RWPE2 (cell line): Measurements from ENCODE around the gene CLEC17A.
"Not testable (repeated sequence)": the region's sequence is repeated elsewhere in the genome, so short reads cannot be mapped to it uniquely, and the experiment has no call there.

ENCODE experiments used
- ATAC-seq: fragments of 200-7000 bp; cut with Tn5 transposase; 3 replicates; pipeline ENCODE4 v1.9.1; 2021; ENCODE audit warnings: low read depth
- DNase-seq: peaks from one replicate; pipeline ENCODE4 v3.0.0-alpha.2; 2020; ENCODE audit warnings: low spot score
- H3K27ac ChIP-seq: fragments of 450-650 bp; 2 replicates; pipeline ENCODE4 v1.5.1; 2017; ENCODE audit warnings: mild to moderate bottlenecking; ENCODE audit not compliant: poor library complexity, severe bottlenecking
- H3K27me3 ChIP-seq: fragments of 250-450 bp; sonication (Bioruptor Pico); 2 replicates; pipeline ENCODE4 v1.5.1; 2021; ENCODE audit warnings: mild to moderate bottlenecking, moderate library complexity; ENCODE audit not compliant: insufficient read depth, poor library complexity, severe bottlenecking
- H3K36me3 ChIP-seq: fragments of 250-450 bp; sonication (Bioruptor Pico); 2 replicates; pipeline ENCODE4 v1.5.1; 2020; ENCODE audit warnings: low read depth, mild to moderate bottlenecking, moderate library complexity
- H3K4me1 ChIP-seq: fragments of 250-450 bp; sonication (Bioruptor Pico); 2 replicates; pipeline ENCODE4 v1.5.1; 2021; ENCODE audit warnings: mild to moderate bottlenecking, moderate library complexity; ENCODE audit not compliant: insufficient read depth, poor library complexity, severe bottlenecking
- H3K4me3 ChIP-seq: fragments of 250-450 bp; sonication (Bioruptor Pico); 2 replicates; pipeline ENCODE4 v1.5.1; 2021; ENCODE audit warnings: mild to moderate bottlenecking, moderate library complexity; ENCODE audit not compliant: severe bottlenecking
- H3K9me3 ChIP-seq: fragments of 250-450 bp; sonication (Bioruptor Pico); 2 replicates; pipeline ENCODE4 v1.5.1; 2021; ENCODE audit warnings: mild to moderate bottlenecking, moderate library complexity; ENCODE audit not compliant: severe bottlenecking
- TF ChIP-seq, protein P1 (sequence below): fragments of 450-650 bp; IDR thresholded peaks from one replicate; pipeline ENCODE4 v1.5.1; 2017; ENCODE audit warnings: mild to moderate bottlenecking, moderate library complexity; ENCODE audit not compliant: poor library complexity, severe bottlenecking

CLEC17A gene

DNA sequence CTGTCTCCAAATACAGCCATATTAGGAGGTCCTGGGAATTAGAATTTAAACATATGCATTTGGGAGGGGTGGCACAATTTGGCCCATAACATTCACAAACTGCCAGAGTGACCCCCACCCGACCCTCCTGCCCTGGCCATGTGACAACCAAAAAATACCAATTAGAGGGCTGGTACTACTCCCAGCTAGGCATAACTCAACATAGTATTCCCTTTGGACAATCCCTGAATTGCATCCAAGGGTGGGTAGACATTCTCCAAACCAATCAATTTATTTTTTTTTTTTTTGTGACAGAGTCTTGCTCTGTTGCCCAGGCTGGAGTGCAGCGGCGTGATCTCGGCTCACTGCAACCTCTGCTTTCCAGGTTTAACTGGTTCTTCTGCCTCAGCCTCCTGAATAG lies 29.8 kb downstream of the CLEC17A start:
- DNase-seq (no peak), ATAC-seq (no peak)
- no peak overlapping the region for H3K27ac ChIP-seq
- no peaks in the 10 kb centered on the region for H3K9me3 ChIP-seq
- no peaks in the 10 kb centered on the region for H3K4me1 ChIP-seq
- H3K4me3 ChIP-seq, result no peak overlapping the region
- TF ChIP-seq, protein P1, sequence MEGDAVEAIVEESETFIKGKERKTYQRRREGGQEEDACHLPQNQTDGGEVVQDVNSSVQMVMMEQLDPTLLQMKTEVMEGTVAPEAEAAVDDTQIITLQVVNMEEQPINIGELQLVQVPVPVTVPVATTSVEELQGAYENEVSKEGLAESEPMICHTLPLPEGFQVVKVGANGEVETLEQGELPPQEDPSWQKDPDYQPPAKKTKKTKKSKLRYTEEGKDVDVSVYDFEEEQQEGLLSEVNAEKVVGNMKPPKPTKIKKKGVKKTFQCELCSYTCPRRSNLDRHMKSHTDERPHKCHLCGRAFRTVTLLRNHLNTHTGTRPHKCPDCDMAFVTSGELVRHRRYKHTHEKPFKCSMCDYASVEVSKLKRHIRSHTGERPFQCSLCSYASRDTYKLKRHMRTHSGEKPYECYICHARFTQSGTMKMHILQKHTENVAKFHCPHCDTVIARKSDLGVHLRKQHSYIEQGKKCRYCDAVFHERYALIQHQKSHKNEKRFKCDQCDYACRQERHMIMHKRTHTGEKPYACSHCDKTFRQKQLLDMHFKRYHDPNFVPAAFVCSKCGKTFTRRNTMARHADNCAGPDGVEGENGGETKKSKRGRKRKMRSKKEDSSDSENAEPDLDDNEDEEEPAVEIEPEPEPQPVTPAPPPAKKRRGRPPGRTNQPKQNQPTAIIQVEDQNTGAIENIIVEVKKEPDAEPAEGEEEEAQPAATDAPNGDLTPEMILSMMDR, result no peak
- H3K36me3 ChIP-seq, result no peaks in the 10 kb centered on the region
- no peaks in the 10 kb centered on the region for H3K27me3 ChIP-seq

- H3K27ac ChIP-seq, H3K27me3 ChIP-seq, H3K4me1 ChIP-seq, H3K4me3 ChIP-seq, H3K9me3 ChIP-seq, H3K36me3 ChIP-seq, ATAC-seq, DNase-seq: not testable (repeated sequence)
These were observed 30.7 kb downstream of the CLEC17A start for GRCh38 chr19:14613399-14614098.

GRCh38 chr19:14614099-14614412 lies 31.2 kb downstream of the CLEC17A start:
- Histone ChIP-seq H3K4me1 (no peaks in the 10 kb centered on the region), H3K9me3 (no peaks in the 10 kb centered on the region), H3K36me3 (no peaks in the 10 kb centered on the region), H3K4me3 (no peak overlapping the region), H3K27me3 (no peaks in the 10 kb centered on the region), H3K27ac (no peak overlapping the region)
- TF ChIP-seq, protein P1, result no peak
- ATAC-seq, result no peak
- DNase-seq, result no peak

- H3K4me1 ChIP-seq, result no peaks in the 10 kb centered on the region
- H3K27me3 ChIP-seq, result no peaks in the 10 kb centered on the region
- no peaks in the 10 kb centered on the region for H3K9me3 ChIP-seq
- DNase-seq (no peak), ATAC-seq (no peak)
- TF ChIP-seq, protein P1, result no peak
- no peaks in the 10 kb centered on the region for H3K36me3 ChIP-seq
- no peak overlapping the region for H3K27ac ChIP-seq
- no peak overlapping the region for H3K4me3 ChIP-seq
These were observed 32.7 kb downstream of the CLEC17A start for GRCh38 chr19:14615623-14616022.

DNA sequence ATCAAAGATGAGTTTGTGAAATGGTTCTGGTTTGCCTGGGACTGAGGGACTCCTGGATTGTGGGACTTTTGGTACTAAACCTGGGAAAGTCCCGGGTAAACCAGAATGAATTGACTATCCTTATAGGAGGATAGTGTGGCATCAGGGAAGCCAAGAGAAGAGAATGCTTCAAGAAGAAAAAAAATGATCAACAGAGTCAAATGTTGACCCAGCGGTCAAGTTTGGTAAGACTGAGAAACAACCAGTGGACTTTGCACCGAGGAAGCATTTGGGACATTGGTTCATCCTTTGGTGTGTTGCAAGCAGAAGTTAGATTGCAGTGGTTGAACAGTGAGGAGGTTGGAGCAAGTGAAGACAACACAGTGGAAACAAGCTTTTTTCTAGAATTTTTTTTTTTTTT lies 33.5 kb downstream of the CLEC17A start:
- Histone ChIP-seq H3K4me3 (no peak overlapping the region), H3K27ac (no peak overlapping the region), H3K9me3 (no peaks in the 10 kb centered on the region), H3K27me3 (no peaks in the 10 kb centered on the region), H3K36me3 (no peaks in the 10 kb centered on the region), H3K4me1 (no peaks in the 10 kb centered on the region)
- DNase-seq (no peak), ATAC-seq (no peak)
- TF ChIP-seq, protein P1, result no peak
